Measurements from ENCODE around the gene CTDSPL2. TPM values are rescaled to one million over a fixed set of nuclear protein-coding genes. Genes with fewer than 3 reads are reported as not detected.

Gene CTDSPL2
- total and polyA plus RNA-seq, 2 of the 4 experiments (the other 2 are of a cell fraction), result 17.3 to 47.3 TPM

GRCh38 chr15:44570361-44570760, 142.9 kb downstream of the CTDSPL2 start:
- H3K36me3 ChIP-seq (ENCODE audit: control insufficient read depth, insufficient read depth, low read length), result peaks cover 48% of the 10 kb centered on the region
- peaks cover 1% of the 10 kb centered on the region for H3K9me3 ChIP-seq (ENCODE audit: control insufficient read depth, insufficient read depth, low read length)
- dilution Hi-C loops (cut with HindIII; ENCODE audit: low sequenced_read_pairs, unreplicated experiment), result no loop called here
- no peak overlapping the region for H3K27ac ChIP-seq (ENCODE audit: insufficient read depth, low read length)
- peaks cover 3% of the 10 kb centered on the region for H3K4me1 ChIP-seq (ENCODE audit: control insufficient read depth, insufficient read depth, low read length)
- H3K9ac ChIP-seq (ENCODE audit: low read depth, low read length), result no peak overlapping the region
- peaks cover 5 to 10% of the 10 kb centered on the region in 2 experiments; a peak in 2 of 4 replicates for H3K79me1 ChIP-seq (ENCODE audit: low read depth in 1 of 2, low read length in 2 of 2)
- POLR2A ChIA-PET (ENCODE audit: unreplicated experiment), result no interaction called here
- no peak overlapping the region for H3K14ac ChIP-seq (replicated peaks; ENCODE audit: low read depth, low read length)
- H2AK5ac ChIP-seq (ENCODE audit: low read depth, low read length), result no peak overlapping the region
- no peak overlapping the region for H2AFZ ChIP-seq (replicated peaks; ENCODE audit: low read length, poor library complexity)
- no peaks in the 10 kb centered on the region for H3K27me3 ChIP-seq (ENCODE audit: control insufficient read depth, insufficient read depth, low read length)
- H4K5ac ChIP-seq (ENCODE audit: low read depth, low read length), result no peak overlapping the region
- CTCF ChIA-PET, result no interaction called here
- no peak overlapping the region for H3K18ac ChIP-seq (ENCODE audit: low read depth, low read length)
- TF ChIP-seq MAZ (IDR thresholded peaks at IDR 0.05; ENCODE audit: borderline replicate concordance, low read depth, low read length) (no peak), RFX5 (IDR thresholded peaks at IDR 0.05; ENCODE audit: low read depth, low read length) (no peak), CTCF (conservative IDR thresholded peaks at IDR 0.05; ENCODE audit: low read depth, low read length) (no peak), RCOR1 (IDR thresholded peaks at IDR 0.05; ENCODE audit: insufficient replicate concordance, low read length) (no peak), MXI1 (IDR thresholded peaks at IDR 0.05; ENCODE audit: borderline replicate concordance, low read depth, low read length) (no peak), BHLHE40 (IDR thresholded peaks at IDR 0.05; ENCODE audit: low read depth, low read length) (no peak), MAFK (IDR thresholded peaks at IDR 0.05; ENCODE audit: low read depth, low read length) (no peak), SMC3 (IDR thresholded peaks at IDR 0.05; ENCODE audit: low read depth, low read length) (no peak)
- H3K56ac ChIP-seq (ENCODE audit: extremely low read depth, insufficient read depth, low read length), result no peak overlapping the region
- no peak overlapping the region for H2BK5ac ChIP-seq (ENCODE audit: low read depth, low read length, poor library complexity, severe bottlenecking)
- no TSS peak for BruUV-seq (replicated peaks)
- no peak overlapping the region for H4K8ac ChIP-seq (ENCODE audit: low read depth in 2 of 2, low read length in 2 of 2)
- no peak overlapping the region for H2BK120ac ChIP-seq (ENCODE audit: low read depth, low read length)
- H3K4me3 ChIP-seq (ENCODE audit: insufficient read depth, low read depth, low read length), result no peak overlapping the region
- in situ Hi-C loops (cut with MboI; ENCODE audit: low sequenced_read_pairs), result no loop called here
- H3K23ac ChIP-seq (ENCODE audit: low read depth, low read length), result no peak overlapping the region
- no peak overlapping the region for H3K4me2 ChIP-seq (ENCODE audit: low read depth, low read length)
- H3K9me1 ChIP-seq (ENCODE audit: insufficient read depth, low read length), result peaks cover 11% of the 10 kb centered on the region
- no peak overlapping the region for H3K4ac ChIP-seq (ENCODE audit: low read depth, low read length)
- peaks cover 5% of the 10 kb centered on the region; the same call in 1 of the 2 replicates for H4K20me1 ChIP-seq (ENCODE audit: insufficient read depth, low read length)
- H2BK20ac ChIP-seq (ENCODE audit: low read depth, low read length), result no peak overlapping the region
- DNase-seq (no peak), ATAC-seq (ENCODE audit: low read depth) (no peak)
- H4K91ac ChIP-seq (ENCODE audit: insufficient read depth, low read depth, low read length), result no peak overlapping the region
- no peak overlapping the region for H2BK15ac ChIP-seq (ENCODE audit: low read depth, low read length)
- WGBS, 2 experiments (ENCODE audit: extremely low coverage in 2 of 2, insufficient read length in 1 of 2), result no CpG with 5 or more reads among the region's 4 CpGs
- intact Hi-C loops (cut with micrococcal nuclease), result no loop called here
- H2AK9ac ChIP-seq (replicated peaks; ENCODE audit: low read depth, low read length, poor library complexity), result no peak overlapping the region

Data from IMR-90 (cell line).